Fibroblast of skin of left biceps (primary cell): ENCODE measurements around the gene GPATCH2L.

Source experiments
- DNase-seq, 2 experiments: peaks; one replicate each; pipeline ENCODE4 v3.0.0-alpha.2; 2013; ENCODE audit warnings: low read depth in 2 of 2

Gene GPATCH2L

GRCh38 chr14:76151398-76152332, at the start of gene GPATCH2L:
TSS of gene GPATCH2L (plus strand) at chr14:76151922. CDS start at chr14:76154364, 2,442 bp downstream.
- DNase-seq: peak; percentile 66 to 68

GRCh38 chr14:76104802-76105355, 46.8 kb upstream of the GPATCH2L start:
- no peak for DNase-seq

GRCh38 chr14:76106188-76106587, 45.5 kb upstream of the GPATCH2L start:
- DNase-seq: no peak

GRCh38 chr14:76109087-76109880, 42.4 kb upstream of the GPATCH2L start:
- no peak for DNase-seq

GRCh38 chr14:76112889-76113624, 38.7 kb upstream of the GPATCH2L start:
- DNase-seq: no peak

- no peak for DNase-seq
Observed at GRCh38 chr14:76113691-76114090, 38.0 kb upstream of the GPATCH2L start.

- no peak for DNase-seq
Observed at GRCh38 chr14:76115010-76115422, 36.7 kb upstream of the GPATCH2L start.

- no peak for DNase-seq
Observed at GRCh38 chr14:76117789-76118484, 33.8 kb upstream of the GPATCH2L start.

- no peak for DNase-seq
Observed at GRCh38 chr14:76118594-76118993, 33.1 kb upstream of the GPATCH2L start.

GRCh38 chr14:76121089-76121748, 30.5 kb upstream of the GPATCH2L start:
- DNase-seq: no peak

- no peak for DNase-seq
Observed at GRCh38 chr14:76123426-76124225, 28.1 kb upstream of the GPATCH2L start.

GRCh38 chr14:76125511-76125910, 26.2 kb upstream of the GPATCH2L start:
- no peak for DNase-seq

- no peak for DNase-seq
Observed at GRCh38 chr14:76126076-76126475, 25.6 kb upstream of the GPATCH2L start.

GRCh38 chr14:76129851-76130576, 21.7 kb upstream of the GPATCH2L start:
- DNase-seq: no peak

GRCh38 chr14:76131071-76131965, 20.4 kb upstream of the GPATCH2L start:
- DNase-seq: no peak

- DNase-seq: no peak
Observed at GRCh38 chr14:76133103-76133502, 18.6 kb upstream of the GPATCH2L start.

- DNase-seq: no peak
Observed at GRCh38 chr14:76134231-76134630, 17.5 kb upstream of the GPATCH2L start.

- DNase-seq: no peak
Observed at GRCh38 chr14:76135722-76136121, 16.0 kb upstream of the GPATCH2L start.
